HCT116 (cell line): ENCODE measurements around the gene SVIP. TPM values are rescaled to one million over a fixed set of nuclear protein-coding genes. Genes with fewer than 3 reads are reported as not detected.

Experiments used
- ATAC-seq: fragments of 200-7000 bp; cut with Tn5 transposase; 2 replicates; pipeline ENCODE4 v1.9.1; 2020; ENCODE audit warnings: mild to moderate bottlenecking, moderate library complexity
- BruUV-seq: library from RNA; stranded (reverse); fragments of 400-500 nt; replicated peaks from 2 replicates; lab custom pipeline; 2021; lab: Mats Ljungman, UMichigan
- CTCF ChIA-PET: fragments of 300-600 bp; sonication (Branson Sonifier 250); formaldehyde crosslinking; loops from one replicate; lab custom pipeline; 2021; ENCODE audit warnings: antibody characterized with exemption; lab: Charles Lee
- POLR2A ChIA-PET: fragments of 300-600, 350-600 bp; sonication (Branson Sonifier 250); formaldehyde crosslinking; loops from one replicate; lab custom pipeline; 2021; ENCODE audit warnings: antibody characterized with exemption; lab: Charles Lee
- RAD21 ChIA-PET, 2 experiments: fragments of 300-600 bp; sonication (Branson Sonifier 250); formaldehyde crosslinking; loops; one replicate each; lab custom pipeline; 2023; ENCODE audit warnings: low total read pairs in 2 of 2; ENCODE audit not compliant: uncharacterized antibody in 2 of 2, unreplicated experiment in 2 of 2, low non-redundant PET in 1 of 2; lab: Charles Lee
- DNase-seq: peaks from one replicate; pipeline ENCODE4 v3.0.0-alpha.2; 2010; ENCODE audit warnings: low read depth, low spot score
- H2AFZ ChIP-seq: fragments of 200-600 bp; shearing (Covaris generic), sonication (generic); 2 replicates; pipeline ENCODE4 v1.6.1; 2017; ENCODE audit warnings: low read depth, mixed run types, mixed read lengths, antibody characterized with exemption, low read length; ENCODE audit not compliant: poor library complexity, severe bottlenecking
- H3K27ac ChIP-seq: 2 replicates; pipeline ENCODE4 v1.5.1; 2012; ENCODE audit warnings: low read depth, low read length
- H3K27me3 ChIP-seq: fragments of 200-600 bp; sonication (generic); 2 replicates; pipeline ENCODE4 v1.6.1; 2016; ENCODE audit warnings: mixed run types, low read length, mixed read lengths; ENCODE audit not compliant: insufficient read depth
- H3K36me3 ChIP-seq, 2 experiments: fragments of 200-500 bp in 1 of 2; fragments of 200-600 bp in 1 of 2; sonication (Bioruptor generic) in 1 of 2; sonication (generic) in 1 of 2; 2 replicates each; pipeline versions ENCODE4 v1.5.1 to v1.6.1; 2014 to 2016; ENCODE audit warnings: low read length in 2 of 2, inconsistent platforms in 1 of 2, mixed read lengths in 1 of 2, mixed run types in 1 of 2; ENCODE audit not compliant: insufficient read depth in 2 of 2, control insufficient read depth in 1 of 2
- H3K4me1 ChIP-seq, 2 experiments: fragments of 200-600 bp in 1 of 2; sonication (generic) in 1 of 2; 2 replicates each; pipeline versions ENCODE4 v1.5.1 to v1.6.1; 2012 to 2017; ENCODE audit warnings: low read length in 2 of 2, inconsistent platforms in 1 of 2, mild to moderate bottlenecking in 1 of 2, mixed read lengths in 1 of 2, mixed run types in 1 of 2, moderate library complexity in 1 of 2; ENCODE audit not compliant: insufficient read depth in 2 of 2, control insufficient read depth in 1 of 2
- H3K4me2 ChIP-seq: fragments of 200-600 bp; sonication (generic); 2 replicates; pipeline ENCODE4 v1.6.1; 2017; ENCODE audit warnings: mixed run types, low read length, mixed read lengths
- H3K4me3 ChIP-seq, 2 experiments: fragments of 200-600 bp in 1 of 2; sonication (generic) in 1 of 2; replicated peaks in 1 of 2; 2 replicates each; pipeline ENCODE4 v1.5.1; 2011 to 2016; ENCODE audit warnings: low read length in 2 of 2, control low read depth in 1 of 2, low read depth in 1 of 2, mild to moderate bottlenecking in 1 of 2, mixed read lengths in 1 of 2, mixed run types in 1 of 2
- H3K79me2 ChIP-seq: fragments of 200-600 bp; sonication (generic); 2 replicates; pipeline ENCODE4 v1.6.1; 2017; ENCODE audit warnings: mild to moderate bottlenecking, mixed run types, low read length, moderate library complexity, mixed read lengths; ENCODE audit not compliant: insufficient read depth
- H3K9ac ChIP-seq: fragments of 200-600 bp; sonication (generic); 2 replicates; pipeline ENCODE4 v1.6.1; 2016; ENCODE audit warnings: low read length, mixed read lengths
- H3K9me2 ChIP-seq: fragments of 200-600 bp; sonication (generic), shearing (Covaris generic); 2 replicates; pipeline ENCODE4 v1.6.1; 2017; ENCODE audit warnings: mixed run types, mild to moderate bottlenecking, moderate library complexity; ENCODE audit not compliant: insufficient read depth
- H3K9me3 ChIP-seq, 2 experiments: fragments of 200-500 bp in 1 of 2; fragments of 200-600 bp in 1 of 2; sonication (Bioruptor generic) in 1 of 2; sonication (generic) in 1 of 2; 2 replicates each; pipeline ENCODE4 v1.6.1; 2014 to 2017; ENCODE audit warnings: low read length in 2 of 2, mixed read lengths in 2 of 2, inconsistent platforms in 1 of 2, low read depth in 1 of 2, mild to moderate bottlenecking in 1 of 2, mixed run types in 1 of 2, moderate library complexity in 1 of 2; ENCODE audit not compliant: control insufficient read depth in 1 of 2, insufficient read depth in 1 of 2
- H4K20me1 ChIP-seq: fragments of 200-600 bp; sonication (generic), shearing (Covaris generic); 2 replicates; pipeline ENCODE4 v1.6.1; 2017; ENCODE audit warnings: mixed run types, mild to moderate bottlenecking, moderate library complexity; ENCODE audit not compliant: insufficient read depth
- ATF3 ChIP-seq: IDR thresholded peaks from 2 replicates; pipeline ENCODE4 v1.6.1; 2012
- CTCF ChIP-seq, 3 experiments: fragments of 200-600 bp in 1 of 3; sonication (generic) in 1 of 3; IDR thresholded peaks in 2 of 3; conservative IDR thresholded peaks in 1 of 3; 2 replicates each; pipeline ENCODE4 v1.5.1; 2012 to 2017; ENCODE audit warnings: low read depth in 2 of 3, low read length in 2 of 3, antibody characterized with exemption in 1 of 3, borderline replicate concordance in 1 of 3, control low read depth in 1 of 3, mild to moderate bottlenecking in 1 of 3, mixed read lengths in 1 of 3, mixed run types in 1 of 3, moderate library complexity in 1 of 3; ENCODE audit not compliant: insufficient read depth in 1 of 3
- EGR1 ChIP-seq: IDR thresholded peaks from 2 replicates; pipeline ENCODE4 v1.6.1; 2012; ENCODE audit warnings: low read depth
- RAD21 ChIP-seq: IDR thresholded peaks from 2 replicates; pipeline ENCODE4 v1.6.1; 2012; ENCODE audit warnings: low read depth, mild to moderate bottlenecking
- SP1 ChIP-seq: IDR thresholded peaks from 2 replicates; pipeline ENCODE4 v1.6.1; 2012; ENCODE audit warnings: low read depth
- YY1 ChIP-seq: IDR thresholded peaks from 2 replicates; pipeline ENCODE4 v1.6.1; 2011; ENCODE audit warnings: low read length, low read depth, moderate library complexity, mild to moderate bottlenecking; ENCODE audit not compliant: insufficient replicate concordance; ENCODE audit errors: extremely low read depth
- ZNF274 ChIP-seq: fragments of 200-500 bp; sonication (Bioruptor generic); IDR thresholded peaks from 2 replicates; pipeline ENCODE4 v1.6.1; 2014; ENCODE audit warnings: mild to moderate bottlenecking, low read depth, low read length, inconsistent platforms
- intact Hi-C: fragments of 100-400 bp; cut with micrococcal nuclease; formaldehyde crosslinking; loops from 2 replicates; pipeline ENCODE4 v1.10.0; 2022
- total RNA-seq: library from RNA; stranded (reverse); gene quantifications from one replicate; pipeline ENCODE4 v1.2.1, GENCODE V29; 2021; ENCODE audit not compliant: unreplicated experiment

The SVIP gene
- total RNA-seq, 1 experiment from 2014 or later: 18.6 TPM

- TF ChIP-seq CTCF (IDR thresholded peaks at IDR 0.05 in 2 of 3, conservative IDR thresholded peaks at IDR 0.05 in 1 of 3; ENCODE audit: borderline replicate concordance in 1 of 3, insufficient read depth in 1 of 3, low read depth in 2 of 3, low read length in 2 of 3) (no peak), ATF3 (no peak), EGR1 (no peak), ZNF274 (no peak), SP1 (no peak), RAD21 (no peak), YY1 (no peak)
- TF ChIP-seq, all 23 proteins: peak for 0
Measured at GRCh38 chr11:22775248-22775647, 54.4 kb downstream of the SVIP start (continued).

GRCh38 chr11:22774716-22775115 is 54.9 kb downstream of the SVIP start:
- ChIA-PET RAD21 (no interaction called here), CTCF (no interaction called here), POLR2A (no interaction called here)
- no peak for TF ChIP-seq SP1
- Histone ChIP-seq H3K4me3 (no peak overlapping the region), H4K20me1 (no peaks in the 10 kb centered on the region), H3K9me3 (no peaks in the 10 kb centered on the region), H3K4me1 (no peaks in the 10 kb centered on the region), H3K36me3 (no peaks in the 10 kb centered on the region), H3K9ac (no peak overlapping the region), H3K9me2 (no peaks in the 10 kb centered on the region), H2AFZ (no peak overlapping the region), H3K79me2 (no peaks in the 10 kb centered on the region), H3K27ac (no peak overlapping the region), H3K27me3 (peaks cover 26% of the 10 kb centered on the region), H3K4me2 (no peak overlapping the region)
- intact Hi-C loops: loop anchor here (5.0 kb wide), 1 partner anchor 102 kb away; no protein-coding TSS in a partner anchor
- no peak for ATAC-seq
- no peak for DNase-seq
- BruUV-seq: no TSS peak
